ENCODE measurements around the gene MIA. TPM values are rescaled to one million over a fixed set of nuclear protein-coding genes. Genes with fewer than 3 reads are reported as not detected.

Gene MIA
- total RNA-seq, 1 experiment from 2014 or later: 0.75 TPM

- intact Hi-C loops (cut with micrococcal nuclease; ENCODE audit: unreplicated experiment): no loop called here
- Histone ChIP-seq H3K27ac (ENCODE audit: low read depth, low read length, poor library complexity, severe bottlenecking) (no peak overlapping the region), H3K27me3 (replicated peaks; ENCODE audit: insufficient read depth, low read depth, low read length, poor library complexity) (no peaks in the 10 kb centered on the region), H3K9me3 (ENCODE audit: low read depth, low read length, poor library complexity, severe bottlenecking) (no peaks in the 10 kb centered on the region), H3K4me1 (ENCODE audit: insufficient read depth, low read length, poor library complexity, severe bottlenecking) (peaks cover 3% of the 10 kb centered on the region), H3K4me3 (ENCODE audit: low read depth, low read length, poor library complexity, severe bottlenecking) (no peak overlapping the region), H3K36me3 (ENCODE audit: insufficient read depth, low read length, poor library complexity, severe bottlenecking) (peaks cover 78% of the 10 kb centered on the region)
- POLR2A ChIA-PET (ENCODE audit: low non-redundant PET): interaction anchor here (0.6 kb wide), 1 partner anchor 19 kb away, joined by 3 read pairs; no protein-coding TSS in a partner anchor
- no peak for DNase-seq (ENCODE audit: low spot score)
- TF ChIP-seq EZH2 (IDR thresholded peaks at IDR 0.05; ENCODE audit: borderline replicate concordance, low read depth, low read length, poor library complexity, severe bottlenecking) (no peak), CTCF (conservative IDR thresholded peaks at IDR 0.05; ENCODE audit: low read depth, low read length) (no peak)
- CTCF ChIA-PET: no interaction called here
- no TSS peak for BruUV-seq (replicated peaks)
These were observed 16.8 kb upstream of the MIA start for GRCh38 chr19:40758491-40758890.

DNA sequence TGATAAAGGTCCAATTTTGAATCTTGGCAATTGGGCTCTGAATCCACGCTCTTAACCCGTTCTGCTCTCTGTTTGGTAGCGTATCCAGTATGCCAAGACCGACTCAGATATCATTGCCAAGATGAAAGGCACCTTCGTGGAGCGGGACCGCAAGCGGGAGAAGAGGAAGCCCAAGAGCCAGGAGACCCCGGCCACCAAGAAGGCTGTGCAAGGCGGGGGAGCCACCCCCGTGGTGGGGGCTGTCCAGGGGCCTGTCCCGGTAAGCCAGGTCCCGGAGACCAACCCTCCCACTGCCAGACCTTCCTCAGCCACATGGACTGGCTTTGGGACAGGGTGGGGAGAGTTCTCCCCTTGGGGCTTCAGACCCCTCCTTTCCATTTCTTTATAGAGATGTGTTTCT is 16.0 kb upstream of the MIA start:
- H3K27ac ChIP-seq (ENCODE audit: low read depth, low read length, poor library complexity, severe bottlenecking): no peak overlapping the region
- H3K4me1 ChIP-seq (ENCODE audit: insufficient read depth, low read length, poor library complexity, severe bottlenecking): peaks cover 3% of the 10 kb centered on the region
- ChIA-PET POLR2A (ENCODE audit: low non-redundant PET) (no interaction called here), CTCF (no interaction called here)
- no peak for DNase-seq (ENCODE audit: low spot score)
- H3K4me3 ChIP-seq (ENCODE audit: low read depth, low read length, poor library complexity, severe bottlenecking): no peak overlapping the region
- H3K9me3 ChIP-seq (ENCODE audit: low read depth, low read length, poor library complexity, severe bottlenecking): no peaks in the 10 kb centered on the region
- TF ChIP-seq EZH2 (IDR thresholded peaks at IDR 0.05; ENCODE audit: borderline replicate concordance, low read depth, low read length, poor library complexity, severe bottlenecking) (no peak), CTCF (conservative IDR thresholded peaks at IDR 0.05; ENCODE audit: low read depth, low read length) (no peak)
- intact Hi-C loops (cut with micrococcal nuclease; ENCODE audit: unreplicated experiment): no loop called here
- no TSS peak for BruUV-seq (replicated peaks)
- no peaks in the 10 kb centered on the region for H3K27me3 ChIP-seq (replicated peaks; ENCODE audit: insufficient read depth, low read depth, low read length, poor library complexity)
- peaks cover 86% of the 10 kb centered on the region for H3K36me3 ChIP-seq (ENCODE audit: insufficient read depth, low read length, poor library complexity, severe bottlenecking)

DNA sequence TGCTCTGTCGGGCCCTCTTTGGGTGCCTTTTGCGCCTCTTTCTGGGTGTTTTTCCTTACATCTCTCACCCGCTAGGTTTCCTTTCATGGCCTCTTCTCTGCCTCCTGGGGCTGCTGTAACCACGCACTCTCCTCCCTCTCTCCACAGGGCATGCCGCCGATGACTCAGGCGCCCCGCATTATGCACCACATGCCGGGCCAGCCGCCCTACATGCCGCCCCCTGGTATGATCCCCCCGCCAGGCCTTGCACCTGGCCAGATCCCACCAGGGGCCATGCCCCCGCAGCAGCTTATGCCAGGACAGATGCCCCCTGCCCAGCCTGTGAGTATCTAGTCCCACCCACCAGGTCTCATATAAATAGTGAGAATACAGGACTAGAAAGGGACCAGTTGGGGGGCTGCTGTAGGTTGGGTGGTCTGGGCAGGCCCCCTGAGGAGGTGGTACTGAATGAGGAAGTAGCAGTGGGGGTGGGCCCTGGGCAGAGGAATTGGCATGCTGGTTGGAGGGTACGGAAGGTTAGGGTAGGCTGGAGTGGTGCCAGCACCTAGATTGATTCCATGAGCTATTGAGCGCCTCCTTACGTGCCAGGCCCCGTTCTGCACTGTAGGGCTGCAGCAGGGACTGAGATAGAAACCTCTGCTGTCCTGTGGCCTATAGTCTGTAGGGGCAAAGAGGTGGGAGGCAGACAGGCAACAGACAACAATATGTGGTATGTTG is 12.4 kb upstream of the MIA start:
- CTCF ChIA-PET: interaction anchor here (1.0 kb wide), 1 partner anchor 8 kb away, joined by 5 read pairs; no protein-coding TSS in a partner anchor
- Histone ChIP-seq H3K27ac (ENCODE audit: low read depth, low read length, poor library complexity, severe bottlenecking) (peak overlapping the region; percentile 47), H3K4me1 (ENCODE audit: insufficient read depth, low read length, poor library complexity, severe bottlenecking) (no peaks in the 10 kb centered on the region), H3K27me3 (replicated peaks; ENCODE audit: insufficient read depth, low read depth, low read length, poor library complexity) (no peaks in the 10 kb centered on the region), H3K9me3 (ENCODE audit: low read depth, low read length, poor library complexity, severe bottlenecking) (no peaks in the 10 kb centered on the region), H3K36me3 (ENCODE audit: insufficient read depth, low read length, poor library complexity, severe bottlenecking) (peaks cover 80% of the 10 kb centered on the region), H3K4me3 (ENCODE audit: low read depth, low read length, poor library complexity, severe bottlenecking) (no peak overlapping the region)
- DNase-seq (ENCODE audit: low spot score): no peak
- no TSS peak for BruUV-seq (replicated peaks)
- intact Hi-C loops (cut with micrococcal nuclease; ENCODE audit: unreplicated experiment): no loop called here
- POLR2A ChIA-PET (ENCODE audit: low non-redundant PET): no interaction called here
- TF ChIP-seq CTCF (conservative IDR thresholded peaks at IDR 0.05; ENCODE audit: low read depth, low read length) (no peak), EZH2 (IDR thresholded peaks at IDR 0.05; ENCODE audit: borderline replicate concordance, low read depth, low read length, poor library complexity, severe bottlenecking) (no peak)
